Prostate gland (tissue), 2 donors: ENCODE measurements around the gene STEAP1. TPM values are rescaled to one million over a fixed set of nuclear protein-coding genes. Genes with fewer than 3 reads are reported as not detected.

Experiments
- DNase-seq: peaks from one replicate; pipeline ENCODE4 v3.0.0-alpha.2; 2019; ENCODE audit warnings: low spot score
- H3K27ac ChIP-seq, 2 donors: fragments of 200-600 bp; sonication (generic); 2 replicates each; pipeline ENCODE4 v1.5.1; 2017 to 2019
- H3K27me3 ChIP-seq: fragments of 200-600 bp; sonication (generic); replicated peaks from 2 replicates; pipeline ENCODE4 v1.5.1; 2019; ENCODE audit not compliant: insufficient read depth
- H3K36me3 ChIP-seq, 2 donors: fragments of 200-600 bp; sonication (generic); 1 replicate in 1 of 2; 2 replicates in 1 of 2; pipeline versions ENCODE4 v1.5.1 to v1.8.1; 2017 to 2019
- H3K4me1 ChIP-seq: fragments of 200-600 bp; sonication (generic); replicated peaks from 2 replicates; pipeline ENCODE4 v1.5.1; 2019
- H3K4me3 ChIP-seq, 2 donors: fragments of 200-600 bp; sonication (generic); 2 replicates each; pipeline ENCODE4 v1.5.1; 2017 to 2019
- H3K9me3 ChIP-seq: fragments of 200-600 bp; sonication (generic); 2 replicates; pipeline ENCODE4 v1.5.1; 2017
- POLR2A ChIP-seq: fragments of 450-650 bp; IDR thresholded peaks from one replicate; pipeline ENCODE4 v1.6.1; 2016; ENCODE audit warnings: antibody characterized with exemption, mild to moderate bottlenecking
- POLR2AphosphoS5 ChIP-seq: sonication (generic); formaldehyde crosslinking; IDR thresholded peaks from one replicate; pipeline ENCODE4 v1.6.1; 2017; ENCODE audit warnings: antibody characterized with exemption
- WGBS: methylation state at CpG from one replicate; pipeline ENCODE4 v1.1.5; 2018; 5-methylcytosine and 5-hydroxymethylcytosine counted together
- intact Hi-C: fragments of 100-400 bp; cut with DNase I; formaldehyde crosslinking; loops from one replicate; pipeline ENCODE4 v1.14.2; 2022
- total RNA-seq, 2 donors: library from RNA; depleted of rRNA; stranded (reverse); fragments of >200 nt; gene quantifications; one replicate each; pipeline ENCODE4 v1.1.0, GENCODE V29; 2016
- TF ChIP-seq, protein P1 (sequence below), 4 experiments: fragments of 200-600 bp in 2 of 4; fragments of 450-650 bp in 2 of 4; sonication (generic) in 2 of 4; IDR thresholded peaks; 1 replicate in 3 of 4; 2 replicates in 1 of 4; pipeline ENCODE4 v1.5.1; 2016 to 2019; ENCODE audit warnings: antibody characterized with exemption in 4 of 4, mild to moderate bottlenecking in 2 of 4, moderate library complexity in 2 of 4

Gene STEAP1
- total RNA-seq, 2 donors from 2014 or later = 67.3 to 230 TPM

DNA sequence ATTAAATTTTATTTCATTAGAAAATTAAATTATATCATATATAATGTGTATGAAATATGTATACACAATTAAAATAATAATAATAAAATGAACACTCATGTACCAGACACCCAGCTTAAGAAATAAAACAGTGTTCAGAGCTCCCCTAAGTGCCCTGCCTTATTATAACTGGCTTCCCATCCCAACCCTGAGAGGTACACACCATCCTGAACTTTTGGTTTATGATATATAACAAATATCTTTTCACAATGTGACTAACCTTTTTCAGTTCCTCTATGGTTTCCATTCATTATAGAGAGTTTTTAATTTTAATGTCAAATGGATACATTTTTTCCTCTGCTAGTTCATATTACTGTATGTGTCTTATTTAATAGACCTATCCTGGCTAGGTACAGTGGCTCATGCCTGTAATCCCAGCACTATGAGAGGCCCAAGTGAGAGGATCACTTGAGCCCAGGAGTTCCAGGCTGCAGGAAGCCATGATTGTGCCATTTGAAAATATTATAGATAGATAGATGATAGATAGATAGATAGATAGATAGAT is 33.3 kb downstream of the STEAP1 start:
- intact Hi-C loops = no loop called here

DNA sequence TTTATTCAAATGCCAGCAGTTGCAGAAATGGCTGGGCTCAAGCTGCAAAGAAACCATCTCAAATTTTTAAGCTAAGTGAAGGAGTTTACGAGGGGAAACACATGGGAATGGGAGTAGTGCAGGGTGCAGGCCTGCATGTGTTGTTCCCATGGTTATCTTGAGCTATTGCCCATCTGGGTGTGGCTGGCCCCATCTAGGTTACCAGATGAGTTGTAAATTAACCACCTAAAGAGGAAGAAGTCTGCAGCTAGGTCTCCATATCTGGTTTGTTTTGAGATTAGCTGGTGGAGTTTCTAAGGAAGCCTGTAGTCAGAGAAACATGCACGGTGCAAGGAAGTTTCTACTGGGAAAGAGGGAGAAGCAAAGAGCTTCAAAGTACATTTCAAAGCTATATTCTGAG is 34.0 kb downstream of the STEAP1 start:
- TF ChIP-seq, protein P1, sequence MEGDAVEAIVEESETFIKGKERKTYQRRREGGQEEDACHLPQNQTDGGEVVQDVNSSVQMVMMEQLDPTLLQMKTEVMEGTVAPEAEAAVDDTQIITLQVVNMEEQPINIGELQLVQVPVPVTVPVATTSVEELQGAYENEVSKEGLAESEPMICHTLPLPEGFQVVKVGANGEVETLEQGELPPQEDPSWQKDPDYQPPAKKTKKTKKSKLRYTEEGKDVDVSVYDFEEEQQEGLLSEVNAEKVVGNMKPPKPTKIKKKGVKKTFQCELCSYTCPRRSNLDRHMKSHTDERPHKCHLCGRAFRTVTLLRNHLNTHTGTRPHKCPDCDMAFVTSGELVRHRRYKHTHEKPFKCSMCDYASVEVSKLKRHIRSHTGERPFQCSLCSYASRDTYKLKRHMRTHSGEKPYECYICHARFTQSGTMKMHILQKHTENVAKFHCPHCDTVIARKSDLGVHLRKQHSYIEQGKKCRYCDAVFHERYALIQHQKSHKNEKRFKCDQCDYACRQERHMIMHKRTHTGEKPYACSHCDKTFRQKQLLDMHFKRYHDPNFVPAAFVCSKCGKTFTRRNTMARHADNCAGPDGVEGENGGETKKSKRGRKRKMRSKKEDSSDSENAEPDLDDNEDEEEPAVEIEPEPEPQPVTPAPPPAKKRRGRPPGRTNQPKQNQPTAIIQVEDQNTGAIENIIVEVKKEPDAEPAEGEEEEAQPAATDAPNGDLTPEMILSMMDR (IDR thresholded peaks at IDR 0.05) = no peak
- no peak for TF ChIP-seq POLR2A
- no peak for TF ChIP-seq POLR2AphosphoS5
- no peak for DNase-seq

More for the DNA sequence above, 33.3 kb downstream of the STEAP1 start:
- Histone ChIP-seq H3K27ac (no peak overlapping the region), H3K36me3 (no peaks in the 10 kb centered on the region), H3K9me3 (no peaks in the 10 kb centered on the region), H3K4me1 (no peaks in the 10 kb centered on the region), H3K4me3 (no peak overlapping the region), H3K27me3 (no peaks in the 10 kb centered on the region)
- no peak for DNase-seq
- TF ChIP-seq POLR2AphosphoS5 = no peak

DNA sequence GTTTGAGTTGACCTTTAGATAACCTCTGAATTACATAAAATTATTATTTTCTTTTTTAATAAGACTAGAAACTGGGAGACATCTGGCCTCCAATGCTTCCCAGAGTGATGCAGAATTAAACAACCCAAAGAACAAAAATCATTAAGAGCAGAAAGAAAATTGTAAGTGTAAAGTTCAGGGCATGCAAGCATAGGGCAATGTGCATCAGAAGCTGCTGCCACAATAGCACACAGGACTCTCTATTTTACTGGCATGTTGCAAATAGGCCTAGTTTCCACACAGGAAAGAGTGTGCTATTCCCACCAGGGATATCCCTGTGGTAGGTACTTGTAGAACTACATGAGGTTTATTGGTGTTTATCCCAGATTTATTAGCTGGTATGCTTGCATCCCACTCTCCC is 36.7 kb downstream of the STEAP1 start:
- TF ChIP-seq POLR2A = no peak
- TF ChIP-seq, protein P1 (IDR thresholded peaks at IDR 0.05) = no peak
- TF ChIP-seq POLR2AphosphoS5 = no peak
- H3K9me3 ChIP-seq = no peaks in the 10 kb centered on the region
- intact Hi-C loops = no loop called here
- H3K27me3 ChIP-seq = no peaks in the 10 kb centered on the region
- H3K4me3 ChIP-seq = no peak overlapping the region
- no peaks in the 10 kb centered on the region for H3K4me1 ChIP-seq
- no peak for DNase-seq
- no peak overlapping the region for H3K27ac ChIP-seq
- H3K36me3 ChIP-seq = no peaks in the 10 kb centered on the region

More for the DNA sequence above, 34.0 kb downstream of the STEAP1 start:
- H3K36me3 ChIP-seq = no peaks in the 10 kb centered on the region
- H3K4me3 ChIP-seq = no peak overlapping the region
- no peaks in the 10 kb centered on the region for H3K9me3 ChIP-seq
- H3K4me1 ChIP-seq = no peaks in the 10 kb centered on the region
- H3K27me3 ChIP-seq = no peaks in the 10 kb centered on the region
- no peak overlapping the region for H3K27ac ChIP-seq
- 36% methylated on average over 2 of the region's 2 CpGs for WGBS
- intact Hi-C loops = no loop called here

DNA sequence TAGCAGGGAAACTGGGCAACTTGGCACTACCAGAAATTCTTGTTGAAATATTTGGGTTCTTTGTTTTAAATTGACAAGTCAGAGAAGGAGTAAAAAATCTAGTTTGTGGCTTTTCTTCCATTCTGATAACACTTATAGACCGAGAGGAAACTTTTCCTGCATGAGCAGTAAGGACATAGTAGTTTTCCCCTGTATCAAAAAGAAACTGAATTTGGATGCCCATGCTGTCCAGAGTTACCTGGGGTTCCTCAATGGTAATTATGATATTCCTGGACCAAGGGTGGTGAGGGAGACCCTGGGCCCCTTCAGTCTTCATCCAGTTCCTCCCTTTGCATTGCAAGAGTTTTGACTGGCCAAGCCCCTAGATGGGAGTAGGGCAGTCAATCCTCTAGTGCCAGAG is 37.4 kb downstream of the STEAP1 start:
- DNase-seq = no peak
- WGBS = 92% methylated on average over 1 of the region's 1 CpG
- Histone ChIP-seq H3K9me3 (no peaks in the 10 kb centered on the region), H3K4me3 (no peak overlapping the region), H3K27ac (peak overlapping the region in 1 of 2 donors; percentile 68), H3K27me3 (no peaks in the 10 kb centered on the region), H3K4me1 (no peaks in the 10 kb centered on the region), H3K36me3 (no peaks in the 10 kb centered on the region)
- intact Hi-C loops = no loop called here
- TF ChIP-seq, protein P1 (IDR thresholded peaks at IDR 0.05) = no peak
- no peak for TF ChIP-seq POLR2A
- TF ChIP-seq POLR2AphosphoS5 = no peak

DNA sequence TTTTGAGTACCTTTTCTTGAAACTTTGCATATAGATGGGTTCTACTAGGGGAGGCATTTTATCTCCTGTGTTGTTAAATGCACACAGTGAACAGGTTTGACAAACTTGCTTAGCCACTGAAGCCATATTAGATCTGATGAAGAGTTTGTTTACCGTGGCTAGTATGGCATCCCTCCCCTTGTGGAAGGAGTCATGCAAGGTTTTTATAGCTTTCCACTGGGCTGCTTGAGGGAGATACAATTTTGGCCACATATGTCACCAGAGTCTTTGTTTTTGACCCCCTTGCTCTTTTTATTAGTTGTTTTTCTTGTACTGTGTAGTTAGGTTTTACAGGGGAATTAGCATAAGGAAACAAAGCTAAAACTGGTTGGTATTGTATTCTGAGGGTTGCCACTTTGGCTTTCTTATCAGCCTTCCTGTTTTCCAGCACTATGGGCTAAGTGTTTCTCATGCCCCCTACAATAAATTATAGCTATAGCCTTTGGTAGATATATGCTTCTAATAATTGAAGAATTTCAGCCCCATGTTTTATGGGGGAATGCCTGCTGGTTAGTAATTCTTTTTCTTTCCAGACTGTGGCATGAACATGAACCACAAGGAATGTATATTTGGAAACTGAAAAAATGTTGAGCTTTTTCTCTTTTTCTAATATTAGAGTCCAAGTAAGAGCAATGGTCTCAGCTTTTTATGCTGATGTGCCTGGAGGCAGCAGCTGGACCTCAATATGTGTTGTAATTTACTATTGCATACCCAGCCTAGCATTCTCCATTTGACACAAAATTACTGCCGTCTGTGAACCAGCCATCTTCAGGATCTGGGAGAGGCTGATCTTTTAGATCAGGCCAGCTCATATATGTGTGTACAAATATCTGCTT is 38.8 kb downstream of the STEAP1 start:
- DNase-seq = no peak
- H3K27ac ChIP-seq = peak overlapping the region; percentile 3 to 68
- intact Hi-C loops = no loop called here

More for the DNA sequence above, 38.8 kb downstream of the STEAP1 start:
- TF ChIP-seq POLR2AphosphoS5 (peak; percentile 79), POLR2A (no peak)
- TF ChIP-seq, protein P1 (IDR thresholded peaks at IDR 0.05) = no peak
- Histone ChIP-seq H3K36me3 (no peaks in the 10 kb centered on the region), H3K9me3 (no peaks in the 10 kb centered on the region), H3K4me3 (no peak overlapping the region), H3K4me1 (no peaks in the 10 kb centered on the region), H3K27me3 (no peaks in the 10 kb centered on the region)
- 47% methylated on average over 2 of the region's 2 CpGs for WGBS
